Measurements from ENCODE around the gene NDRG3. TPM values are rescaled to one million over a fixed set of nuclear protein-coding genes. Genes with fewer than 3 reads are reported as not detected.

Gene NDRG3
- 15.6 and 16.7 TPM in 2 replicates for total RNA-seq (2014; rRNA removed; shearing (Covaris generic))
- 15.4 and 18.3 TPM in 2 replicates for polyA plus RNA-seq (2014; cell fraction: nucleus; rRNA removed)

DNA sequence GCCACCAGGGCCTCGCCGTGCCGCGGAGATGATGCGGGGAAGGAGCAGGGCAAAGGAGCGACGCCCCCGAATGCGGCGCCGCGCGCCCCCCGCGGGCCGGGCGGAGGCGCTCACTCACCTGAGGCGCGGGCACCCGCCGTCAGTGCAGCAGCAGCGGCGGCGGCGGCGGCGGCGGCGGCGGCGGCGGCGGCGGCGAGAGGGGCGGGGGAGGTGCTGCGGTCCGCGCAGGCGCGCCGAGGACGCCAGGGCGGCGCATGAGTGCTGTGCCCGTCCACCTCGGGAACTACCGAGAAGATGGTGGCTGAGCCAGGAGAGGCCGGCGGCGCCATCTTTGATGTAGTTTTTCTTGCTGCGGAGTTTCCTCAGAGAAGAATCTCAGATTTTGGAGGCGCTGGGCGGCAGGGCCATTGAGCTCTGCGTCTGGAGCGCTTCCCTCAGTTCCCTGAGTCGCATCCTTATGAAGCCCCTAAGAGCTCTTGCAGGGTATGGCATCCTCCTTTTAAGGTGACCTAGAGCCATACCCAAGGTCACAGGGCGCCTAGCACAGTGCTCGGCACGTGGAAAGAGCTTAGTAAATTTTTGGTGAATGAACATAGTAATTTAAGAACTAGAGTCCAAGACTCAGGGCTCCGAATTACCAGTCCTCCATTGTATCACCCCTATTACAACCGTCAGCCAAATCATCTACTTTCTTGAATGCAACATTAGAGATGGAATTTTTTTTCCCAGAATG is at the start of gene NDRG3:
NDRG3 (minus strand) TSS at position 164 of the 733 bp plus-strand sequence. CDS start 24,355 bp downstream, outside the sequence.
- DNase-seq (ENCODE audit: extremely low read depth, low read depth): peak; percentile 93

DNA sequence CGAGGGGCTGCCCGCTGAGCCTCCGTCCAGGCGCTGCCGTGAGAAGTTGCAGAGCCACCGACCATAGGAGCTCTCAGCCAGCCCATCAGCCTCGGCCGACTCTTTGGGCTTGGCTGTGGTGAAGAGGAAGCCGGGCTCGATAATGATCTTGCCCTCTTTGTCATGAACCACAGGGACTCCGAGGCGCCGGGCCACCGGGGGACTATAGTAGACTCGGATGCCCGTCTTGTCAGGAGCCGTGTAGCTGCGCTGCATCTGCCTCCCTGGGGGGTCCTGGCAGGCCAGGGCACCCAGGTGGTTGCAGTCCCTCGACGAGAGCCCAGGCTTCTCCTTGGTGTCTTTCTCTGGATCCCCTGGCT is 48.2 kb upstream of the NDRG3 start:
- DNase-seq (ENCODE audit: extremely low read depth, low read depth): no peak

- DNase-seq (ENCODE audit: extremely low read depth, low read depth): no peak
Observed at GRCh38 chr20:36793294-36794115, 47.6 kb upstream of the NDRG3 start.

DNA sequence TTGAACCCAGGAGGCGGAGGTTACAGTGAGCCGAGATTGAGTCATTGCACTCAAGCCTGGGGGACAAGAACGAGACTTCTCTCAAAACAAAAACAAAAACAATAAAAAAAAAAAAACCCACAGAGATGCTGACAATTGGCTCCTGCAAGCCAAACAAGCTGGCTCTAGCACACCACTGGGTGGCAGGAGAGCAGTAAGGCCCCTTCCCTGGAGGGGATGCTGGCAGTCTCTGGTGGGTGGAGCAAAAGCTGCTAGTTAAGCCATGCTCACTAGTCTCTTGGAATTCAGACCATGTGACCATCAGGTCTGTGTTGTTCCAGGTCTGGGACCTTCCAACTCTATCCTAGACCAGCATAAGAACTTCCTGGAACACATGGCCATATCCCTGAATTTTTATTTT is 46.5 kb upstream of the NDRG3 start:
- DNase-seq (ENCODE audit: extremely low read depth, low read depth): peak; percentile 38

- no peak for DNase-seq (ENCODE audit: extremely low read depth, low read depth)
Observed at GRCh38 chr20:36791862-36792261, 46.0 kb upstream of the NDRG3 start.

DNA sequence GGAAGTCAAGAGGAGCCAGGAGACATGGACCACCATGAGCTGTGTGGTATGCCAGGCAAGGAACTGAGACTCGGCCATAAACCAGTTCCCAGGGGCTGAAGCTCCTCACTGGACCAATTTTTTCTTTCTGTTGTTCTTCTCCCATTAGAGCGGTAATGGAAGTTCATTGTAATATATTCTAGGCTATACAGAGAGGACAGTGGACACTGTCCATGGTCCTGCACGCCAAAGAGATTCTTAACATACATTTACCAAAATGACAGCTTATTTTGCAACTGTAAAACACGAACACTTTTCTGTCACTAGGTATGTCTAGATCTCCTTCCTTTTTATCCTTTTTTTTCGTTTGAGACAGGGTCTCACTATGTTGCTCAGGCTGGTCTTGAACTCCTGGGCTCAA is 40.8 kb upstream of the NDRG3 start:
- DNase-seq (ENCODE audit: extremely low read depth, low read depth): no peak

DNA sequence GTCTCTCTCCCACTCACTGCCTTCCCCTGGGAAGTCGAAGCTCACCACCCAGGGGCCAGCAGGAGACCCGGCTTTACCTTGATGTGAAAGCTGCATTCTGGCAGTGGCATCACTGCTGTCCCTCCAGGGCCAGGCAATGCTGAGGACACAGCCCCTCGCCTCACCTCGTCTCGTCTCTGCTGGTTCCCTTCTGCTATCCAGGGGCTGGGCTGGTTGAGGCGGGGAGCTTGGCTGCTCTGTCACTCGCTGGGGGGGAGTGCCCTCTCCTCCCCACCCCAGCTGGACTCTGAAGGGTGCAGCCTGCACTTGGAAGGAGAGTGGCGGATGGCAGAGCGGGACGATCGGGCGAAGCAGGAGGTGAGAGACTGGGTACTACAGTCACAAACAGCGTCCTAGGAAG is 40.4 kb upstream of the NDRG3 start:
- DNase-seq (ENCODE audit: extremely low read depth, low read depth): no peak

GRCh38 chr20:36785308-36785707 is 39.4 kb upstream of the NDRG3 start:
- DNase-seq (ENCODE audit: extremely low read depth, low read depth): no peak

GRCh38 chr20:36784900-36785299 is 39.0 kb upstream of the NDRG3 start:
- DNase-seq (ENCODE audit: extremely low read depth, low read depth): no peak

DNA sequence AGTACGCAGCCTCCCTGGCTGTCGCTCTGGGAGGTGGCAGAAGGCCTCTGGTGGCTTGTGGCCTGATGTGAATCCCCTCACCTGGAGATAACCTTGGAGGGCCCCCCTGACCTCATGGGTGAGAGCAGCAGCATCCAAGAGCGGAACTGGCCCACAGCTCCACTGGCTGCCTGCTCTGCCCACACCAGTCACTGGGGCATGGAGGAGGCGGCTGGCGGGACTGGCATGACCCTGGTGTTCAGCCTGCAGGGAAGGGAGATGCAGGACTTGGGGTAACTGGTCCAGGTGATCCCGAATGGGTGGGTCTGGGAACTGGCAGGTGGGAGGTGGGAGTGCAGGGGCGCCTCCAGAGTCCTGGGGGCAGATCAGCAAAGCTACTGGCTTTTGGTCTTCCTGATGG is 38.2 kb upstream of the NDRG3 start:
- no peak for DNase-seq (ENCODE audit: extremely low read depth, low read depth)

GRCh38 chr20:36779656-36780025 is 33.8 kb upstream of the NDRG3 start:
- no peak for DNase-seq (ENCODE audit: extremely low read depth, low read depth)

- no peak for DNase-seq (ENCODE audit: extremely low read depth, low read depth)
Observed at GRCh38 chr20:36778831-36779655, 33.2 kb upstream of the NDRG3 start.

DNA sequence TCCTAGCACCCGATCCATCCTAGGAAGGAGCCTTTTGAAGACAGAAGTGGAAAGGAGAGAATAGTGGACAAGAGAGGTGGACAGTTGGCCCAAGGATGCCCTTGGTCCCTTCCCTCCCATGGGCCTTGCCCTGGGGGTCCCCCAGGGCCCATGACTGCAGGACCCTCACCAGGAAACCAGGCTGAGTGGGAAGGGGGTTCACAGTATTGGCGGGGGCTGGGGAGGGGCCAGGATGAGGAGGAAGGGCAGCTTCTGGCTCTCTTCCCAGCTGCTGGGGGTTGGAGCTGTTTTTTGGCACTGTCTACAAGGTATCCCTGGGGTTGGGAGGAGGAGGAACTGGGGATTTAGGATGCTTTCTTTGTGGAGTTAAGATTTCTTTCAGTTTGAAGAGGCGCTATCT is 31.7 kb upstream of the NDRG3 start:
- no peak for DNase-seq (ENCODE audit: extremely low read depth, low read depth)

DNA sequence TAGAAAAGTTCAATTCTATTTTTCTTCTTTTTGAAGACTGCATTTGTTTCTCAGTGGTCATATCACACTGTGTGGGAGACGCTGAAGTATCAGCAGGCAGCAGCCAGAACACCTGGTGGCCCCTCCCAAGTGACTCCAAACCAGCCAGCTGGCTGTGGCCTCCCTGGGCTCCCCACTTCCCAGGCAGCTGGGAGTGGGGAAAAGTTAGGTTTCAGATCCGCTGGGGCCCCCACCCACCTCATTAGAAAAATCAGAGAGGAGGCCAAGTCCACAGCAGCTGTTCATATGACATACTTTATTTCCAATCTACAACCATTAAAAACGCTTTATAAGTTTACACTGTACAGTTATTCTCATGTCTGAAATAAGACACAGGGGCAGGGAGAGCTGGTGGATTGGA is 31.3 kb upstream of the NDRG3 start:
- DNase-seq (ENCODE audit: extremely low read depth, low read depth): no peak

DNA sequence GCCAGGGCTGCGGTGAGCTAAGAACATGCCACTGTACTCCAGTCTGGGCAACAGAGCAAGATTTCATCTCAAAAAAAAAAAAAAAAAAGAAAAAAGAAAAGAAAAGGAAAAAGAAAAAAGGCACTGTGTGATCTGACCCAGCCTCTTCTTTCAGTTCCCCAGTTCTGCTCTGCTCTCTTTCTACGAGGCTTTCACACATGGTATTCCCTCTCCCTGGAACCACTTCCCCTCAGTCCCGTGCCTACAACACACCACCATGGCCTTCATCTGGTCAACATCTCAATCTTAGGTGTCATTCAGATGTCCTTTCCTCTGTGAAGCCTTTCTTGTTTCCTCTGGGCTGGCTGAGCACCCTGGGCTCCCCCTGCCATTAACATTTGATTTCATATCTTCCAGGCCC is 29.9 kb upstream of the NDRG3 start:
- no peak for DNase-seq (ENCODE audit: extremely low read depth, low read depth)

- DNase-seq (ENCODE audit: extremely low read depth, low read depth): no peak
Observed at GRCh38 chr20:36775196-36775595, 29.3 kb upstream of the NDRG3 start.

GRCh38 chr20:36773597-36774390 is 27.9 kb upstream of the NDRG3 start, which contains the start of gene DSN1:
Gene DSN1, minus strand, starts transcription at chr20:36773763. Its CDS starts 2,305 bp downstream, at chr20:36771458.
- peak; percentile 97 for DNase-seq (ENCODE audit: extremely low read depth, low read depth)

DNA sequence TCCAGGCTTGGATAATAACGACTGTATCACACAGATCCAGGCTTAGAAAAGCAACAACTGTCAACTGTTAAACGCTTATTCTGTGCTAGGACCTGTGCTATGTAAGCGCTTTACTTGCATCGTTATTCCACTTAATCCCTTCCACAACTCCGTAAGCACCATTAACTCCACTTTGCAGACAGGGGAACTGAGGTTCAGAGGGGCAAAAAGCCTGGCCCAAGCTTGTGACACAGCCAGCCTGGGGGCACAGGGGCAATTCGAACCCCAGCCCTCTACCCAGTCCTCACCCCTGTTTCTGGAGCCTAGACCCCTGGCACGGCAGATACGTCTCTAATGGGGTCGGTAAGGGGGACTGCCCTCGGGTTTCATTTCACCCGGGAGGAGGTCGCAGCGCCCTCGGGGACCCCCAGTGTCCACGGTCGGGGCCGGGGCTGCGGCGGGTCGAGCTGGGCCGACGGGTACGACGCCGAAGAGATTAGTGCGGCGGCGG is 27.3 kb upstream of the NDRG3 start:
- DNase-seq (ENCODE audit: extremely low read depth, low read depth): no peak

GRCh38 chr20:36770680-36771079 is 24.8 kb upstream of the NDRG3 start:
- DNase-seq (ENCODE audit: extremely low read depth, low read depth): no peak

All from NCI-H460 (cell line).